ACHN (cell line): ENCODE data around the gene FOXP1.

Source experiments
- DNase-seq: peaks from one replicate; pipeline ENCODE4 v3.0.0-alpha.2; 2015
- in situ Hi-C: cut with HindIII; loops from 2 replicates; pipeline ENCODE4 v1.10.0; 2017; ENCODE audit warnings: low sequenced_read_pairs, low pct_ligation_motif_present, low pct_unique_long_range_greater_than_20kb

FOXP1 gene

GRCh38 chr3:71055257-71056001 is 528.1 kb downstream of the FOXP1 start:
- in situ Hi-C loops = no loop called here

DNA sequence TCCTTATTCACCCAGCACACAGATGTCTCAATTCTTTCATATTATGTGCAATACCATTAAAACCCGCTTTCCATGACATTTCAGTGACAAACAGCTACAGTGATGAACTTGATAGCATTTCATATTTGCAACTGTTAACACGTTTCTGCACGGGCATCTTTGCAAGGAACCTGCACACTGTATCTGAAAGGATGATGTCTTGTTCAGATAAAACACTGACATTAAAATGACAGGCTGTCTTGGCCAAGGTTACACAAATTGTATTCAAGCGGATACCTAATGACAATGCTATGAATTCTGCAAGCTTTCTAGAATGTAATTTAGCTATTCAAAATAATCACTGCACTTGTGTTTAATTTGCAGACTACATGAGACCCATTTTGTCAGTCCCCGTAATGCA is 529.2 kb downstream of the FOXP1 start:
- no peak for DNase-seq
- in situ Hi-C loops = no loop called here

More at GRCh38 chr3:71055257-71056001, 528.1 kb downstream of the FOXP1 start:
- no peak for DNase-seq

DNA sequence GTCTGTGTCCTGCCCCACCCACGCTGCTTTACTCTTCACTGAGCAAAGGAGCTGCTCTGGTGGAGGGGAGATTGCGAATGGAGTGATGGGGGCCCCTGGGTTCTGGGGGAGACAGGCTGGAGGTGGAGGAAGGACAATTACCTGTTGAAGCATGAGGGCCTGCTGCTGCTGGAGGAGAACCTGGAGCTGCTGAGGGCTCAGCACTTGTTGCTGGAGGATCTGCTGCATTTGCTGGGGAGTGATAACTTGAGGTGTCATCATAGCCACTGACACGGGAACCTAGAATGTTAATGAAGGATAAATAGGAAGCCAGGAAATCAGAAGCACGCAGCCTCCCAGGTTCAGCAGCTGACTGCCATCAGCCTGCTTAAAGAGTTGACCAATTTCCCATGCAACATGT is 530.0 kb downstream of the FOXP1 start:
- in situ Hi-C loops = no loop called here
- DNase-seq = no peak

DNA sequence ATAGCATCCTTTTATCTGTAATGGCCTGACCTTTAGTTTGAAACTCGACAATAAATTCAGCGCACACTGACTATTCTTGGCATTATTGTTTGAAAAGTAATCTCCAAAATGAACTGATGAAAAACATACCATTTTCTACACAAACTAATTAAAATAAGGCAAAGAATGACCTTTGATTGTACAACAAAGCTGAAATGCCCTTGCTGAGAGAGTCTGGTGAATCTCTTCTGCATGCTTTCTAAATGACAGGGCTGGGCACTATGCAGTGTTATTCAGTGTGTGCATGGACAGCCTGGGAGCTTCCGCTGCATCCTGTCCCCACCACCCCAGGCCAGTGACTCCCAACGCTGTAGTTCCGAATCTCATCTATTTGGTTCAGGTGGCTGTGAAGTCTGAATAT is 530.8 kb downstream of the FOXP1 start:
- in situ Hi-C loops = no loop called here
- DNase-seq = no peak

GRCh38 chr3:71051893-71052687 is 531.4 kb downstream of the FOXP1 start:
- in situ Hi-C loops = no loop called here
- DNase-seq = no peak

- DNase-seq = no peak
- in situ Hi-C loops = no loop called here
These were observed 532.3 kb downstream of the FOXP1 start for GRCh38 chr3:71051259-71051595.

GRCh38 chr3:71050538-71051258 is 532.8 kb downstream of the FOXP1 start:
- no peak for DNase-seq
- in situ Hi-C loops = no loop called here

- in situ Hi-C loops = no loop called here
- DNase-seq = no peak
These were observed 533.4 kb downstream of the FOXP1 start for GRCh38 chr3:71050166-71050537.

DNA sequence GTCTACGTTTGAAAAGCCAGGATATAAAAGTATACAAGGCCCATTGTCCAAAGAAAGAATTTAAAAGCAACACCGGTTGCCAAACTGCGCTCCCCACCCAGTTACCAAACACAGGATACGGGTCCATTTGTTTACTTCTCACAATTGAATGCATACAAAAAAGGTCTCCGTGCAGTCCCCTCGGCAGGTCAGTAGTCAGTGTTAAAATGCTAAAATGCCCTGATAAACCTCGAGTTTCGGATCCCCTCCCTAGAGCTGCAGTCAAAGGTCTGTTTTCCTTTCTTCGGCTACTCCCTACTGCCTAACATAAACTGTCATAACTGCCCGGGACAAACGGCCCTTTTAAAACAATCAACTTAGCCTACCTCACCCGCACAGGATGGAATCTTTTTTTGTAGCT is 534.6 kb downstream of the FOXP1 start:
- in situ Hi-C loops = no loop called here
- DNase-seq = no peak

DNA sequence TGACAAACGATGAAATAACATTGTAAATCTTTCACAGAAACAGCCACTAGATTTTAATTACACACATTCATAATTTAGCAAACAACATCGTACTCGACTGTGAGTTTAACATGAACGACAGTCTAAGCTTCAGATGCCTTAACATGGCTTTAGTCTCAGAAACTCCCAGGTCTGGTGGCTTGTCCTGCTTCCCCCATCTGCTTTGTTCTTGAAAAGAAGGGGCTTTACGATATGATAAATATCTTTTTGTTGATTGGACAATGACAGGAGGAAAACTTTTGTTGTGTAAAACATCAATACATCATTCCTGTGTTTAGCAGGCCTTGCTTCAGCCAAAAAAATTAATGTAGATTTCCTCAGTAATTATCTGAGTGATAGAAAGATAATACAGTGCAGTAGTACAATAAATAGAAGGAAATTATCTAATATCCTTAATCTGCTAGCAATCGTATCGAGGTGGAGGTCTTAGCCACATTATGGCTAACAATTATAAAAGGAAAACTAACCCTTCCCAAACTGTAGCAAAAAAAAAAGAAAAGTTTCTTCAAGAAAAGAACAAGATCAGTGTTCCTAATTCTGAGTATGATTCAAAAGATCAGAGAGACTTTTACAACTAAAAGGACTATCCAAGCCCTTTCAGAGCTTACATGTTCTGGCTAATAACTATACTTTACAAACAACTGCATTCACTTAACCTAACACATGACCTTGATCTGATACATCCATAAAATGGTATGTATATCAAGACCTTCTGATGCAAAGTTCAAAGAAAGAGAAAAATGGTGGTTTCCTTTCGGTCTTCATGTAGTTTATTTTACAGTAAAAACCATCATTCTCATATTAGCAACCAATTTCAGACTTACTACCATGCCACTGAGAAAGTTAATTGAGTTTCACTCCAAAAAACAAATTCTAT is 535.7 kb downstream of the FOXP1 start:
- DNase-seq = no peak
- in situ Hi-C loops = no loop called here

DNA sequence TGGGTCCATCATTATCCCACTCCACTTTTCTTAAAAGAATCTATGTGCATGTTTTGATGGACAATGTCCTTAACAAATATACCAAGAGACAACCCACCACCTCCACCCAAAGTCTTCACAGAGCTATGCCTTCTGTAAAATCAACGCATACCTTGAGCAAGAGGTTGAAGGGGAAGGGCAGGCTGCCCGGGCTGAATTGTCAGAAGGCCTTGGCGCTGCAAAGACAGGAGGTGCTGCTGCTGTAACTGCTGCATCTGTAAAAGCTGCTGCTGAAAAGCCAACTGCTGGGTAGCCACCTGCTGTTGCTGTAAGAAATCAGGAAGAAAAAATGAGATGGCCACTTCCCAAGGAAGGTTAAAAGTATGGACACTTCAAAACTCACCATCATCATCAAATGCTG is 536.7 kb downstream of the FOXP1 start:
- in situ Hi-C loops = no loop called here
- no peak for DNase-seq

DNA sequence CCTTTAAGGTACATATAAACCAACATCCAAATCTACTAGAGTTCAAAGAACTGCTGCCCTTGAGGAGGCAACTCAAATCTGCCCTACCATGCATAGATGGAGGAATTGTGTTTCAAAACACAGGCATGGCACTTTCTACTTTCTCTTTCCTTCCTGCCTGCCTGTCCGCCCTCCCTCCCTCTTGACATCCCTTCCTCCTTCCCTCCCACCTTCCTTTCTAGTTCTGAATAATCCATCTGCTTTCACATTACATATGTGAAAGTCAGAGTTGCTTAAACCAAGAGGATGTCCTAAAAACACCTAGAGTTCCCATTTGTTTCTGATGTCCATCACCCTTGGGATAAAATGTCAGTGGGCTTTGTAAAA is 537.6 kb downstream of the FOXP1 start:
- in situ Hi-C loops = no loop called here
- no peak for DNase-seq

DNA sequence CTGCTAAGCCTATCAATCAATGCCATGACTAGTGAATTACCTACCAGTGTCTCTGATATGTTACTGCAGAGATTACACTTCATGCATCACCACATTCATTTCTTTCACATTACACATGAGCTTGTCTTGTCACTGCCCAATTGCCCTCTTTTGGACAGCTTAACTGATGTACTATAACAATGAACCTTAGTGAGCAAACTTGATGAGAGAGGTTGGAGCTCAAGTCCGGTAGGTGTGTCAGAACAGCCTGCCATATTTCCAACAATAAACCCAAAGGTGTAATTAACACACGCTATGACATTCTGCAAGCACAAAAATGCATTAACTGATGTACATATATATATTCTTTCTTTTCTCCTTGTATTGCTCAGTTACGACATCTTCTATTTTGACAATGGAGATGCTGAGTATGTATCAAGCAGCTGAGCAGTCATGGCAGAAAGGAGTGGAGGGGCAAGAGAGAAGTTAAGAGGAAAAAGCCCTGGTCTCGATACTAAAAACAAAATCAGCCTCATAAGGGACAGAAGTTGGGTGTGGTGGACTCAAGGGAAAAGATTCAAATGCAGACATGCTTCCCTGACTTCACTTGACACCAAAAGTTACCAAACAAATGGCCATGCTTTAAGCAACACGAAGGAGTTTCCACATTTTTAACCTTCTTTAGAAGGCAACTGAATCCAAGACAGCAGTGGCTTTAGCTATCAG is 538.2 kb downstream of the FOXP1 start:
- DNase-seq = no peak
- in situ Hi-C loops = no loop called here

- in situ Hi-C loops = no loop called here
These were observed 540.8 kb downstream of the FOXP1 start for GRCh38 chr3:71042759-71043158.

GRCh38 chr3:71041371-71041770 is 542.2 kb downstream of the FOXP1 start:
- in situ Hi-C loops = no loop called here
- DNase-seq = no peak

More at GRCh38 chr3:71042759-71043158, 540.8 kb downstream of the FOXP1 start:
- DNase-seq = no peak

DNA sequence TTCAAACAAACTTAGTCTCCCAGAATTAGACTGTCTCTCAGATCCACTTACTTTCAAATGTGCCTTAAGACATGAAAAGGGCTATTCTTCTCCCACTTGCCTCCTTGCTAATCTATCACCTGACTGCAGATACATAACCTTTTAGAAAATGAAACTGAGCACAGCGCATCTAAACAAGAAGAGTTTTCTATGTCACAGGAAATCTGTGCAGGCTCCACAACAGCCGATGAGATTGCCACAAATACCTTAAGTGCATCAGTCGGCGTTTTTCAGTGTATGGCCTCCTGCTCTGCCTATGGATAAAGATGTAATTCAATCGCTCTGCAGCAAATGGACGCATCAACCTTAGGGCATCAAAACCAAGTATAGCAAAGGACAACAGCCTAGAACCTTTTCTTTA is 544.2 kb downstream of the FOXP1 start:
- in situ Hi-C loops = no loop called here

DNA sequence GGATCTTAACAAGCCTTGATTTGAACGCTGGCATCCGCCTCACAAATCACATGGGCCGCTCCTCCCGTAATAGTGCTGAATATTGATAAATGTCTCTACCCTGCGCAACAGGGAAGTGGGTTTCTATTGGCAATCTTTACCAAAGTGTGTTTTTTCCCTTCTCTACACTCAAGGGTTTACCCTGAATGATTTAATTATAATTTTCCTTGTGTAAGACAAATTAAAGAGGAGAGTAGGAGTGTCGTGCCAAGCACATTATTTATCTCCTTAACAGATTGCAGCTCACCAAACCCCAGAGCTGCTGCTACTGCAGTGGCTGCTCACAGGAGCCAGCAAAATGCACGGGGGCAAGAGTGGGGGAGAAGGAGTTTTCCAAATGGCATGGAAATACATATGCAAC is 545.8 kb downstream of the FOXP1 start:
- no peak for DNase-seq
- in situ Hi-C loops = no loop called here

More for the DNA sequence above, 544.2 kb downstream of the FOXP1 start:
- no peak for DNase-seq

DNA sequence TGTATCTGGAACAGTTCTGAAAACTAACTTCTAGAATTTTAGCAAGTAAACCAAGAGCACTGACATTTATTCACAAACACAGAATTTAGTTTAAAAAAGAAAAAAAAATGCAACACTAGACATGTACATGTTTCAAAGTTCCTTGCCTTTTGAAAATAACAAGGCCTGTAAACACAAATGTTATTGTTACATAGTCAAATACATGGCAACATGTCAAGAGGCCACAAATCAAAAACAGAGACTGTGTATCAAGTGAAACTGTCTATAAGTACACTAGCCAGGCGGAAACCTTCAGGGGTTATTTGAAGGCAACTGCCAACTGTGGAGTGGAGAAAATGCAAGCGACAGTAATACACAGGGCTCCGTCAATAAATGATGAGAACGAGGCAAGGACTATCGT is 547.6 kb downstream of the FOXP1 start:
- in situ Hi-C loops = no loop called here
- no peak for DNase-seq
